ENCODE results near the gene OBSCN. TPM values are rescaled to one million over a fixed set of nuclear protein-coding genes. Genes with fewer than 3 reads are reported as not detected.
A peak's percentile ranks its signal among the peaks of the same experiment; 100 is the strongest.

Gene OBSCN
- total RNA-seq, 1 experiment from 2014 or later: 0.24 TPM

- no peak for DNase-seq (ENCODE audit: low read depth)
These were observed 168.4 kb downstream of the OBSCN start for GRCh38 chr1:228376262-228376628.

- DNase-seq (ENCODE audit: low read depth): no peak
These were observed 169.1 kb downstream of the OBSCN start for GRCh38 chr1:228376651-228377631.

DNA sequence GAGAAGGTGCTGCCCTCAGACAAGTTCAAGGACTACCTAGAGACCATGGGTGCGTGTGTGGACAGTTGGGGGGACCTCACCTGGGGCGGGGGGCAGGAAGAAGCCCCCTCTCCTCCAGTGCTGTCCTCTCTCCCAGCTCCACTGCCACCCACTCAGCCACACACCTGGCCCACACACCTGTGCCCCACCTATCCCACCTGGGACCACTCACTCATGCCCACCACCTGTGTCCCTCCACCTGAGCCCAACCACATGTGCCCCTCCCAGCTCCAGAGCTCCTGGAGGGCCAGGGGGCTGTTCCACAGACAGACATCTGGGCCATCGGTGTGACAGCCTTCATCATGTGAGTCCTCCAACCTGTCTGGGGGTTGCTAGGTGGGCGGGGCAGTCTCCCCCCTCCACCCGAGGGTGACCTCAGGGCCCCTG is 169.8 kb downstream of the OBSCN start:
- DNase-seq (ENCODE audit: low read depth): no peak

- peak; percentile 55 for DNase-seq (ENCODE audit: low read depth)
These were observed 170.4 kb downstream of the OBSCN start for GRCh38 chr1:228378090-228378872.

GRCh38 chr1:228378873-228379460 is 171.1 kb downstream of the OBSCN start:
- no peak for DNase-seq (ENCODE audit: low read depth)

DNA sequence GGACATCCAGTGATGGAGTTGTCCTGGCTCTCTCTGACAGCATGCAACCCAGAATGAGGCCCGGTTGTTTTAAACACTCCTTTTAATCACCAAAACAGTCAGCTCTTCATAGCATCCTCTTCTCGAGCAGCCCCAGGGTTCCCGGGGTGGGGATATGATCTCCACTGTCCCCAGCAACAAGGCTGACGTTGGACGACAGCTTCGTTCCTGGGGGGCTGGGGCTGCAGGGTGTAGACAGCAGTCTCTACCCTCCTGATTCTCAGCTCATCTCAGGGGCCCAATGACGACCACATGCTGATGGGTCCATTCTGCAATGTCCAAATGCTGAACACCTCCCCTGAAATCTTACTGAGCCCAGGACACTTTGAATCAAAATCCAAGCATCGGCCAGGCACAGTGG is 171.8 kb downstream of the OBSCN start:
- no peak for DNase-seq (ENCODE audit: low read depth)

- DNase-seq (ENCODE audit: low read depth): no peak
These were observed 173.5 kb downstream of the OBSCN start for GRCh38 chr1:228381356-228381755.

DNA sequence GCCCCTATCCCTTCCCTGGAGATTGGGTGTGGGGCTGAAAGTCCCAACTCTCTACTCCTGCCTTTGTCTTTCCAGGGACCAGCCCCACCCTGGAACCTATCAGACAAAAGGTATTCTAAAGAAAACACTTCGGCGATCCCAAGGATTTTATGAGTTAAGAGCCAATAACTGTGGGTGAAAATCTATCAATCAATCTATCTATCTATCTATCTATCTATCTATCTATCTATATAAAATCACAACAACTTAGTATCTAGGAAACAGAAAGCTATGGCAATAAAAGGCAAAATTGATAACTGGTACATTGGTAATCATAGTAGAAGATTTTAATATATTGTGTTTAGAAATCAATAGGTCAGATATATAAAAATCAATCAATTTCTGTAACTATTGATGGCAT is 175.9 kb downstream of the OBSCN start:
- DNase-seq (ENCODE audit: low read depth): no peak

DNA sequence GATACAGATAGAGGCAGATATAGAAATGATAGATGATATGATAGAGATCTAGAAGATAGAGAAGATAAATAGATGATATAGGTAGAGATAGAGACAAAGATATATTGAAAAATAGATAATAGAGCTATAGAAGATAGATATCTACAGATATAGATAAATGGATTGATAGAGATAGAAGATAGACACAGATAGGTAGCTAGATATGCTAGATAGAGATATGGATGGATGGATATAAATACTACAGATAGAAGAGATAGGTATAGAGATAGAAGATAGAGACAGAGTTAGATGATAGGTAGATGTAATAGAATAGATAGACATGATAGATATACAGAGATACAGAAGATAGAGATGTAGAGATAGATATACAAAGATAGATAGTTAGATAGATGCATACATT is 177.4 kb downstream of the OBSCN start:
- no peak for DNase-seq (ENCODE audit: low read depth)

DNA sequence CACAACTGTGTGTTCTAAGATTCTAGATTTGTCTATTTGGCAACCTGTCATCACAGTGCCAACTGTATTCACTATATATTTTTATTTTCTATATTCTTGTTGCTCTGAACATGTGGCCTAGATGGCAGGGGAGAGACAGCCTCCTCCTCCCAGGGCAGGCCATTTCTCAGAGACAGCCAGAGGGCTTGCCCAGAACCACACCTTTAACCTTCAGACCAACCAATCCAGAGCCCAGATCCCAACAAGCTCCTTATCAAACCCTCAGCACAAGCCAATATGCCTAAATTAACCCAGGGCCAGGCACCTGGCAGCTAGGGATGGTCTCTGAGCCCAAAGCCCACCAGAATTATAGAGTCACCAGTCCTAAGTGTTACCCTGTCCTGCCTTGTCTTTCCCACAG is 179.5 kb downstream of the OBSCN start:
- DNase-seq (ENCODE audit: low read depth): no peak

DNA sequence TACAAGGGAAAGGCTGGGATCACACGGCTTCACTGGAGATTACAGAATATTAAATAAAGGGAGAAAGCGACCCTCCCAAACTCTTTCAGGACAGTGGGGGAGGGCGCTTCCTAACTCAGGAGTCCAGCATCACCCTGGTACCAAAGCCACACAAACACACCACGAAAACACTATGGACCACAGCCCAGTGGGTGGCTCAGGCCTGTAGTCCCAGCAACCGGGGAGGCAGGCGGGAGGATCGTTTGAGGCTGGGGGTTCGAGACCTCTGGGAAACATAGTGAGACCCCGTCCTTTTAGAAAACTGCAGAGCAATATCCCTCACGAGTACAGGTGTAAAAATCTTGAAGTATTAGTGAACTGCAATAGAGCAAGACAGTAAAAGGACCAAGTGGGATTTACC is 182.8 kb downstream of the OBSCN start:
- DNase-seq (ENCODE audit: low read depth): no peak

DNA sequence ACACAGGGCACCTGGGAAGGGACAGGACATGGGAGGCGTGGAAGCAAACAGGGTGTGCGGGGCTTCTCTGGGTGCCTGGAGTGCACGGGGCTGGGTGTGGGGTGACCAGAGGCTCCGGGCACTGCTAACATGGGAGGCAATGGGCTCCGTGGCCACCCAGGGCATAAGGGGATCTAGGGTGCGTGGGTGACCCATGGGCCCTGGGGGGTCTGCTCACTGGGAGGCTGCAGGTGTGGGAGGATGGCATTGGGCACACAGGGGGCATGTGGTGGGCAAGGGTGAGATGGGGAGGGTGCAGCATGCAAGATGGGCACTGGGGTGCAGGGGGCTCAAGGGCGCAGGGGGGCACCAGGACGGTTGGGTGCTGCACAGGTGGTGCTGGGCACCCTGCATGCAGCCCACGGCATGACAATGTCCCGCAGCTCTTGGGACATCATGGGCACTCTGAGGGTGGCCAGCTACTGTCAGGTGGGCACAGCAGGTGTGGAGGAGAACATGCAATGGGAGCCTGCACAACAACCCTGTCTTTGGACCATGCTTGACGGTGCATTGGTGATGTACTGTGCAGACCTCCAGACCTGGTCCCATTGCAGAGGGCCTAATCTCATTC is 183.7 kb downstream of the OBSCN start:
- DNase-seq (ENCODE audit: low read depth): no peak

DNA sequence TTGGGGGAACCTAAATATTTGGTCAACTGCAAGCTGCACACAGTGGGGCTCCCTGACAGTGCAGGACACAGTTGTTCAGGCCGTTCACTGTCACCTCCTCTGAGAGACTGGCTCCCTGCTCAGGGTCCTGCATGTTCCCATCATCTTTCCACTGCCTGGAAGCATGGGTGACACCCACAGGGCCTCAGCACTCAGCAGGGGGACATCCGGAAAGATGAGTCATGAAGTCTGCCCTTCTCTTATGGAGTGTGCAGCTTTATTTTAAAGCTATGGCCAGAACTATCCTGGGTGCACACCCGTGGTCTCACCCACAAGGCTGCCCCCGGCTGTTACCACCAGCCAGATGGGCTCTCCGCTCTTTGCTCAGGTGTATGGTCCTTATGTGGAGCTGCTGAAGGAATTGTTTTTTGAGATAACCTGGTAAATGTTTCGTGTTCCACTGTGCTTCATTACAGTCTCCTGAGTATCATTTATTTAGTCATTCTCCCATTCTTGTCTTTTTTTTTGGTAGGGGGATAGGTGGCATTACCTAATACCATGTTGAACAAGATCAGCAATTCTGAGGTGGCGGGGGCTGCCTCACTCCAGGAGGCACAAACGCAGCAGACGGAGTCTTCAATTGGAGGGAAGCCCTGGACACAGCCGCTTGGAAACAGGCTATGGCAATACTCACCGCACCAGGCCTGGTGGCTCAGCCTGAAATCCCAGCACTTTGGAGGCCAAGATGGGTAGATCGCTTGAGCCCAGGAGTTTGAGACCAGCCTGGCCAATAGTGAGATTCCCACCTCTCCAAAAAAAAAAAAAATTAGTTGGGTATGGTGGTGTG is 184.5 kb downstream of the OBSCN start:
- DNase-seq (ENCODE audit: low read depth): peak; percentile 36

DNA sequence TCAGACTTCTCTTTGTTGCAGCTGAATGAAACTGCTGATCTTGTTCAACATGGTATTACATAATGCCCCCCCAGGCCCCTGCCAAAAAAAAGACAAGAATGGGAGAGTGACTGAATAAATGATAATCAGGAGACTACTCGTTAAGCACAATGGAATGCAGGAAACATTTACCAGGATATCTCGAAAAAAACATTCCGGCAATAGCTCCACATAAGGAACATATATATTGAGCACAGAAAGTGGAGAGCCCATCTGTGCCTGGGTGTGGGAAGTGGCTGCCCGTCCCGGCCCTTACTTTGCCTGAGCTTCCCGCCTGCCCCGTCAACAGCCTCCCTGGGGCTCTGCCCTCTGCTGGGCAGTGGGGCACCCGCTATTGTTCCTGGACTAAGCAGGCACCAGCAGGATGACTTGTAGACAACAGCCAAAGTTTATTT is 185.4 kb downstream of the OBSCN start:
- peak; percentile 38 for DNase-seq (ENCODE audit: low read depth)

DNA sequence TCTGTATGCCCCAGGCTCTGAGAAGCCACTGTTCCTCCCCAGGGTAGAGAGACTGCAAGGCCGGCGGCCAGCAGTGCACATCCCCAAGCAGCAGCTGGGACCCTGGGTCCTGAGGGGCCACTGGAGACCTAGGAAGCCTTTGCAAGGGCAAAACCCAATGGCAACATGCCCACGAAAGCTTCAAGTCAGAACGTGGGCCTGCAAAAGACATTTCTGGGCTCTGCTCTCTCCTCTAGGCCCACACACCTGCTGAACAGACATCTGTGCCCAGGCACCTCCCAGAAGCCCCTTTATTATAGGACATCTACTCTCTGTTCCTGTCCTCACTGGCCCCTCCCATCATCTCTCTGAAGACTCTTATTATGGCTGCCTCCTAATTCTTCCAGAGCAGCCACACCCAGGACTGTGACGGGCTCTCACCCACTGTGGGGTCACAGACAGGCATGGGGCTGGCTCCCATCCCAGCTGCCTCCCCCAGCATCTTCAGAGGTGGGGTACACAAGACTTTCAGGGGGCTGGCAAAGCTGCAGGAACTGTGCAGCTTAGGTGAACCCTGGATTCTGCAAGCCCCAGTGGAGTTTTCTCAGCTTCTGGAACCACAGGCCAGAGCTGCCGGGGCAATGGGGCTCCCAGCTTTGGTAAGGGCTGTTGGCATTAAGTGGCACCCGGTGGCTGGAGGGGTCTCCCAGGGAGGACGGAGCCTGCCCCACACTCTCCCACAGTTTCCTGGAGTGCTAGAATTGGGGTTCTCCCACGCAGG is 186.1 kb downstream of the OBSCN start:
- DNase-seq (ENCODE audit: low read depth): no peak

- DNase-seq (ENCODE audit: low read depth): no peak
These were observed 186.9 kb downstream of the OBSCN start for GRCh38 chr1:228394571-228395394.

DNA sequence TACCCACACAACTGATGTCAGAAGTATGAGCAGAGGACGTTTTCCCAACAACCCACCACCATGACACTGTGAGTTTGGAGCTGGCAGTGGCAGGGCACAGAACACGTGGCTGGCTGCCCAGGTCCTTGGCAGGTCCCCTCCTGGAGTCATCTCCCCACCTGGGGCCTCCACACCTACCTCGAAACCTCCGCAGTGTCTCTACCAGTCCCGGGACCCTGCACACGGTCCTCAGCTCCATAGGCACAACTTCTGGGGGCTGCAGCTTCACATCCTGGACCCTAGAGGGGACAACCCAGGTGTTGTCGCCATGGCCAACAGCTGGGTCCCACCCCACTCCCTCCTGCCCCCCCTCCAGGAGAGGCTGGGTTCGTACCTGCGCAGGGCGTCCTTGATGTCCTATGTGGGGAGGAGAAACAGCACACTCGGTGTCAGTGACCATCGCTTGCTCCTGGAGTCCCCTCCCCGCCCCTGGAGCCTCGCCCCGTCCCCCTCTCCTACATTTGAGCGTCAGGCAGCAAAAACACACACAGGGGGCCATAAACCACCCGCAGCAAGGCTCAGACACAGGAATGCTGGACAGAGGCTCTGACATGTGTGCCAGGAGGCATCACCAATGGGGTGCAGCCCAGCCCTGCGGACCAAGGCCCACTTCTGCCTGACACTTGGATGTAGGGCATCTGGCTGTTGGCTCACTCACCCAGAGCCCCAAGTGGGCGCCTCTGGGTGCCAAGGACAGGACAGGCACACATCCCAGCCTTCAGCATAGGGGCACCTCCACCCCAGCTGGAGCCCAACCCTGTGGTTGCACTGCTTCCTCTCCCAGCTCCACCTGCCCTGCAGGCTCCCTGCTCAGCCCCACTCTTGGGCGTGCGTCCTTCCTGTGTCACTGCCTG is 189.2 kb downstream of the OBSCN start:
- no peak for DNase-seq (ENCODE audit: low read depth)

DNA sequence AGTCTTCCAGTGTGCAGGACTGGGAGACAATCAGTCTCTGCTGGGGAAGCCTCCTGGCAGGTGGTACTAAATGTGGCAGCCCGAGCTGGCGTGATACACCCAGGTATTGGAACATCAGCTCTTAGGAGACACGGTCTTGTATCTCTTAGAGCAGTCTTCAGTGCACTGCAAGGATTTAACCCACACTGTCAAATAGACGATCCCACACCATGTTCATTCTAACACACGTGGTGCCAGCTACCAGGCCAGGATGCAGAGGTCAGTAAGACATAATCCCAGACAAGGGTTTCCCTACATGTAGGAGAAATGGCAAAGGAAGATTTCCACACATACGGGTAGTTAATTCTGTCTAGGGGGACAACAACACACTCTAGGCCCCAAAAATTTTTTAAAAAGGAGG is 190.1 kb downstream of the OBSCN start:
- DNase-seq (ENCODE audit: low read depth): no peak
